IPS-18a (cell line): ENCODE data around the gene ANKRD17.
"Not testable (repeated sequence)": the region's sequence is repeated elsewhere in the genome, so short reads cannot be mapped to it uniquely, and the experiment has no call there.

Experiments used
- H3K27ac ChIP-seq: one replicate; pipeline ENCODE4 v1.5.1; 2013; ENCODE audit warnings: low read length
- H3K27me3 ChIP-seq: one replicate; pipeline ENCODE4 v1.6.1; 2013; ENCODE audit warnings: mild to moderate bottlenecking, low read length; ENCODE audit not compliant: control insufficient read depth, insufficient read depth
- H3K36me3 ChIP-seq: one replicate; pipeline ENCODE4 v1.6.1; 2013; ENCODE audit warnings: low read depth, low read length; ENCODE audit not compliant: control insufficient read depth
- H3K4me1 ChIP-seq: one replicate; pipeline ENCODE4 v1.6.1; 2013; ENCODE audit warnings: low read depth, low read length; ENCODE audit not compliant: control insufficient read depth
- H3K4me3 ChIP-seq: one replicate; pipeline ENCODE4 v1.5.1; 2013; ENCODE audit warnings: low read length
- H3K9ac ChIP-seq: one replicate; pipeline ENCODE4 v1.6.1; 2013; ENCODE audit warnings: mild to moderate bottlenecking, low read length, moderate library complexity
- H3K9me3 ChIP-seq: one replicate; pipeline ENCODE4 v1.6.1; 2013; ENCODE audit warnings: low read depth, low read length; ENCODE audit not compliant: control insufficient read depth

Gene ANKRD17

GRCh38 chr4:73267050-73267449 lies 8.5 kb upstream of the ANKRD17 start:
- H3K36me3 ChIP-seq = no peaks in the 10 kb centered on the region
- H3K9ac ChIP-seq = no peak overlapping the region
- H3K4me1 ChIP-seq = no peaks in the 10 kb centered on the region
- H3K27ac ChIP-seq = no peak overlapping the region
- no peaks in the 10 kb centered on the region for H3K27me3 ChIP-seq
- H3K9me3 ChIP-seq = no peaks in the 10 kb centered on the region
- H3K4me3 ChIP-seq = no peak overlapping the region

DNA sequence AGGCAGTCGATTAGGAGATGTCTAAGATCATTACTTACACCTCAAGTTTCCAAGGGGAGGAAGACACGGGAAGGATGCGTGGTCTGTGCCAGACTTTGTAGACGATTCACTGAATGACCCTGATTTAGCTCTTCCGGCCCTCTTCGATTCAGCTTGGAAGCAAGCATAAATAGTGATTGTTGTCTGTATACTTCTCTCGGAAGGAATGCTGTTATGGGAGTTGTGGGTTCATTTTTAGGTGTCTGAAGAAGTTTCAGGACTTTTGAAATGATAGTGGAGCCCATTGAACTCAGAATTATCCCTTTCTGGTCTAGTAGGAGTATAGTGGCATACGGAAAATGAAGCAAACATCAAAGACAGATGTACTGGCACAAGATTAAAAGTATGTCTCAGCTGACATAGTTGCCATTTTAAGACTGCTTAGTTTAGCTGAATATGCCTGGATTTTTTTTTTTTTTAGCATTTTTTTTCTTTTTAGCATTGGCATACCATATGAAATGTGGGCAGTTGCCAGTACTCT lies 1.0 kb upstream of the ANKRD17 start:
- H3K9me3 ChIP-seq = no peaks in the 10 kb centered on the region
- H3K4me3 ChIP-seq = peak overlapping the region; percentile 96
- no peaks in the 10 kb centered on the region for H3K36me3 ChIP-seq
- H3K27me3 ChIP-seq = no peaks in the 10 kb centered on the region
- peak overlapping the region; percentile 36 for H3K27ac ChIP-seq
- peak overlapping the region; percentile 79 for H3K9ac ChIP-seq
- peaks cover 16% of the 10 kb centered on the region for H3K4me1 ChIP-seq

DNA sequence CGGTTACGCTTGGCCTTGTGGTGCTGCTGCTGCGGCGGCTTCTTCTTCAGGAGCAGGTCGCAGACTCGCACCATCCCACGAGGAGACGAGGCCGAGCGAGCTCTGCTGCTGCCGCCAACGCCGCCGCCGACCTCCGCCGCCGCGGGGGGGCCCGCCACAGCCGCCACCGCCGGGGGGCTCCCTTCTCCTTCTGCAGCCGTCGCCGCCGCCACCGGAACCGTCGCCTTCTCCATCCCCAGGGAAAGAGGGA lies 237 bp downstream of the ANKRD17 start:
- Histone ChIP-seq H3K36me3 (peaks cover 3% of the 10 kb centered on the region), H3K9ac (peak overlapping the region; percentile 79), H3K27me3 (no peaks in the 10 kb centered on the region), H3K9me3 (no peaks in the 10 kb centered on the region), H3K4me3 (peak overlapping the region; percentile 96), H3K27ac (peak overlapping the region; percentile 25), H3K4me1 (peaks cover 16% of the 10 kb centered on the region)

GRCh38 chr4:73257651-73258435 lies 755 bp downstream of the ANKRD17 start:
- no peaks in the 10 kb centered on the region for H3K9me3 ChIP-seq
- H3K4me1 ChIP-seq = peaks cover 16% of the 10 kb centered on the region
- H3K36me3 ChIP-seq = peaks cover 8% of the 10 kb centered on the region
- H3K9ac ChIP-seq = peak overlapping the region; percentile 79
- H3K27ac ChIP-seq = peak overlapping the region; percentile 25
- peak overlapping the region; percentile 96 for H3K4me3 ChIP-seq
- H3K27me3 ChIP-seq = no peaks in the 10 kb centered on the region

GRCh38 chr4:73257234-73257633 lies 1.4 kb downstream of the ANKRD17 start:
- H3K4me3 ChIP-seq = peak overlapping the region; percentile 96
- no peaks in the 10 kb centered on the region for H3K27me3 ChIP-seq
- H3K27ac ChIP-seq = no peak overlapping the region
- H3K36me3 ChIP-seq = peaks cover 9% of the 10 kb centered on the region
- H3K9me3 ChIP-seq = no peaks in the 10 kb centered on the region
- H3K9ac ChIP-seq = peak overlapping the region; percentile 79
- H3K4me1 ChIP-seq = peaks cover 16% of the 10 kb centered on the region

GRCh38 chr4:73255847-73256246 lies 2.8 kb downstream of the ANKRD17 start:
- Histone ChIP-seq H3K4me3 (peak overlapping the region; percentile 96), H3K4me1 (peaks cover 16% of the 10 kb centered on the region)
- H3K27ac ChIP-seq, H3K36me3 ChIP-seq, H3K27me3 ChIP-seq, H3K9ac ChIP-seq, H3K9me3 ChIP-seq: not testable (repeated sequence)

DNA sequence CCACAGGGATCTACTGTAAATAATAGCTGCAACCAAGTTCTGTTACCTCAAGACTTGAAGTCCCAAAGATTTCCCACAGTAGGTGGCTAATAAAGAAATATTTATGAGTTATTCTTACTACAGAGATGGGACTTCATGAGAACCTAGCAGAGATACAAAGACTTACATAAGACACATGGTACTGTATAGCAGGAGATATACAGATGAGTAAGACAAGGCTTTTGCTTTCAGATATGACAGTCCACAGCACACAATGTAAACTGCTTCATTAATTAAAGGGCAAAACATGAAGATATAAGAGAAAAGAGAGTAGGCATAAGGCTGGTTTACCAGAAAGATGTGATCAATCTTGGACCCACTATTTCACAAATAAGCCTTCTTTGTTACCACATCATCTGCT lies 6.6 kb downstream of the ANKRD17 start:
- H3K27ac ChIP-seq = no peak overlapping the region
- H3K27me3 ChIP-seq = no peaks in the 10 kb centered on the region
- peaks cover 9% of the 10 kb centered on the region for H3K36me3 ChIP-seq
- H3K9ac ChIP-seq = no peak overlapping the region
- peaks cover 5% of the 10 kb centered on the region for H3K4me1 ChIP-seq
- H3K9me3 ChIP-seq = no peaks in the 10 kb centered on the region
- no peak overlapping the region for H3K4me3 ChIP-seq

DNA sequence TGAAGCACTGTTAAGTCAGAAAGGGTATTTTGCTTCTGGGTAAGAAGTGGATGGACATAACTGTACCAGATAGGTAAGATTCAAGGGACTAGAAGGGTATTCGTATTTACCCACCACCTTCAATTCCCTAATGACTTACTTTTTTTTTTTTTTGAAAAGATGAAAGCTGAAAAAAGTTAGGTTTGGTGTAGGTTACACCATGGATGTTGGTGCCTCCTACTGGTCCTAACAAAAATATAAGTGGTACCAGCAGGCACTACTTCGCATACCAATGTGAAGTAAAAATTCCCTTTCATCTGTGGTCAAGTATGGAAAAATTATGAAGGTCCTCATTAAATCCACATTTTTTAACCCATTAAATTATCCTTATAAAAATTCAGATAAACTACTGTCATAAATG lies 7.2 kb downstream of the ANKRD17 start:
- H3K9ac ChIP-seq = no peak overlapping the region
- H3K4me1 ChIP-seq = no peaks in the 10 kb centered on the region
- H3K27me3 ChIP-seq = no peaks in the 10 kb centered on the region
- no peak overlapping the region for H3K4me3 ChIP-seq
- H3K36me3 ChIP-seq = peaks cover 9% of the 10 kb centered on the region
- H3K27ac ChIP-seq = no peak overlapping the region
- H3K9me3 ChIP-seq = no peaks in the 10 kb centered on the region

GRCh38 chr4:73250642-73251041 lies 8.0 kb downstream of the ANKRD17 start:
- Histone ChIP-seq H3K9me3 (no peaks in the 10 kb centered on the region), H3K9ac (no peak overlapping the region), H3K27me3 (no peaks in the 10 kb centered on the region), H3K4me3 (no peak overlapping the region), H3K36me3 (peaks cover 9% of the 10 kb centered on the region), H3K27ac (no peak overlapping the region), H3K4me1 (peaks cover 7% of the 10 kb centered on the region)

DNA sequence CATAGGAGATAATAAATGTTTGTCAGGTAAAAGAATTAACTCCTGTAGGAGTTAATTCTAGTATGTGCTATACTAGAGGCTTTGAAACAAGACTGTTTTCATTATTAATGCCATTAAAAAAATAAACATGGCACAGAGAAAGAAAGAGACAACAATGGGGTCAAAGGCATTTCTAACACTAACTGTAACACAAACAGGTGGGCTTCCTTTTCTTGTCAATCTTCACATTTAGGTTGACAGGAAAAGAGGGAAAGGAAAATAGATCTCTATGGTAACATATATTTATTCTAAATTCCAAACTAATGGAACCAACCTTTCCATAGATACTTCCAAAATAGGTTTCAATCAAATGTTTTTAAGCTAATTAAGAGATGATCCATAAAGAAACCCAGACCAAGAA lies 9.8 kb downstream of the ANKRD17 start:
- Histone ChIP-seq H3K9ac (no peak overlapping the region), H3K27me3 (no peaks in the 10 kb centered on the region), H3K36me3 (peaks cover 9% of the 10 kb centered on the region), H3K4me1 (peaks cover 10% of the 10 kb centered on the region), H3K9me3 (no peaks in the 10 kb centered on the region), H3K27ac (no peak overlapping the region), H3K4me3 (no peak overlapping the region)

DNA sequence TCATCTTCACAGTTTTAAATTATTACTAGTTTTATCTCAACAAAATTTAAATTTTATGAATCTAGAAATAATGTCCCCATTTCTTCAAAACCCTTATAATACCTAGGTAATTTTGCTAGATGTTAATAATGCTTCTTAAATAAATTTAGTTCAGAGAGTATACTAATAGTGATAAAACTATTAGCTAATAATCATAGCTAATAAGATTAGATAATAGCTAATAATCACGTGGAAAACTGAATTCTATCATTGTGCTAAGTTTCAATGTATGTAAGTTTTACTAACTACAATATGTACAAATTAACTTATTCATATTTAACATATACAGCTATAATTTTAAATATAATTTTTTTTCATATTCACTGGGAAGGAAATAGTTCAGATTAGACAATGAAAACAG lies 10.2 kb downstream of the ANKRD17 start:
- no peak overlapping the region for H3K4me3 ChIP-seq
- H3K9me3 ChIP-seq = no peaks in the 10 kb centered on the region
- H3K36me3 ChIP-seq = peaks cover 7% of the 10 kb centered on the region
- H3K27me3 ChIP-seq = no peaks in the 10 kb centered on the region
- H3K27ac ChIP-seq = no peak overlapping the region
- no peak overlapping the region for H3K9ac ChIP-seq
- H3K4me1 ChIP-seq = peaks cover 10% of the 10 kb centered on the region

GRCh38 chr4:73247100-73247499 lies 11.5 kb downstream of the ANKRD17 start:
- Histone ChIP-seq H3K36me3 (no peaks in the 10 kb centered on the region), H3K27ac (no peak overlapping the region), H3K4me1 (peaks cover 10% of the 10 kb centered on the region), H3K9ac (no peak overlapping the region), H3K27me3 (no peaks in the 10 kb centered on the region), H3K9me3 (no peaks in the 10 kb centered on the region), H3K4me3 (no peak overlapping the region)
